ENCODE results near the gene FZD7. TPM values are rescaled to one million over a fixed set of nuclear protein-coding genes. Genes with fewer than 3 reads are reported as not detected.

The FZD7 gene
- total RNA-seq, 1 experiment from 2014 or later, result 41.4 TPM

DNA sequence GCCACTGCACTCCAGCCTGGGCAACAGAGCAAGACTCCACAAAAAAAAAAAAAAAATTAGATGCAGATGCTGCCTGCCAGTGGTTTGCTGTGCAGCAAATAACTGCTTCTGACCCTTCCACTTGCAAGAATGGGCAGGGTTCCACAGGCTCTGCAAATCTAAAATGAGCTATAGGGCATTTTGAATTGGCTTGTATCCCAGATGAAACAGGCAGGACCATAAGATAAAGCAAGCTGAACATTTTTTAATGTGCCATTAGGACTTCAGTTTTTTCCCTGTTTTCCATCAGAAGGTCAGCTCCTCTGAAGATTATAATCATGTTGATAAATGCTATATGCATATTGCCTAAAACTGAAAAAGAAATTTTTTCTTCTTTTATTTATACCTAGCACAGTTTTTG is 15.7 kb upstream of the FZD7 start:
- TF ChIP-seq, protein P1, sequence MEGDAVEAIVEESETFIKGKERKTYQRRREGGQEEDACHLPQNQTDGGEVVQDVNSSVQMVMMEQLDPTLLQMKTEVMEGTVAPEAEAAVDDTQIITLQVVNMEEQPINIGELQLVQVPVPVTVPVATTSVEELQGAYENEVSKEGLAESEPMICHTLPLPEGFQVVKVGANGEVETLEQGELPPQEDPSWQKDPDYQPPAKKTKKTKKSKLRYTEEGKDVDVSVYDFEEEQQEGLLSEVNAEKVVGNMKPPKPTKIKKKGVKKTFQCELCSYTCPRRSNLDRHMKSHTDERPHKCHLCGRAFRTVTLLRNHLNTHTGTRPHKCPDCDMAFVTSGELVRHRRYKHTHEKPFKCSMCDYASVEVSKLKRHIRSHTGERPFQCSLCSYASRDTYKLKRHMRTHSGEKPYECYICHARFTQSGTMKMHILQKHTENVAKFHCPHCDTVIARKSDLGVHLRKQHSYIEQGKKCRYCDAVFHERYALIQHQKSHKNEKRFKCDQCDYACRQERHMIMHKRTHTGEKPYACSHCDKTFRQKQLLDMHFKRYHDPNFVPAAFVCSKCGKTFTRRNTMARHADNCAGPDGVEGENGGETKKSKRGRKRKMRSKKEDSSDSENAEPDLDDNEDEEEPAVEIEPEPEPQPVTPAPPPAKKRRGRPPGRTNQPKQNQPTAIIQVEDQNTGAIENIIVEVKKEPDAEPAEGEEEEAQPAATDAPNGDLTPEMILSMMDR (IDR thresholded peaks at IDR 0.05; ENCODE audit: insufficient read depth in 1 of 2, low read depth in 1 of 2, low read length in 1 of 2, severe bottlenecking in 1 of 2, unreplicated experiment in 1 of 2), result no peak
- Mint-ChIP-seq H3K27ac (ENCODE audit: unreplicated experiment) (no peak overlapping the region), H3K27me3 (ENCODE audit: insufficient read depth, unreplicated experiment) (no peaks in the 10 kb centered on the region), H3K9me3 (ENCODE audit: unreplicated experiment) (no peaks in the 10 kb centered on the region), H3K36me3 (ENCODE audit: insufficient read depth, unreplicated experiment) (no peaks in the 10 kb centered on the region), H3K4me1 (ENCODE audit: low read depth, unreplicated experiment) (peaks cover 6% of the 10 kb centered on the region), H3K4me3 (ENCODE audit: unreplicated experiment) (no peak overlapping the region)
- H3K36me3 ChIP-seq (ENCODE audit: control insufficient read depth, insufficient read depth, low read length), result no peaks in the 10 kb centered on the region
- ChIA-PET CTCF (no interaction called here), POLR2A (no interaction called here)
- no TSS peak for BruUV-seq (replicated peaks)
- H3K27me3 ChIP-seq (replicated peaks; ENCODE audit: control insufficient read depth, insufficient read depth, low read length), result no peaks in the 10 kb centered on the region
- DNase-seq, result no peak
- H3K4me1 ChIP-seq, result no peaks in the 10 kb centered on the region
- no peaks in the 10 kb centered on the region for H3K9me3 ChIP-seq
- H3K4me3 ChIP-seq (ENCODE audit: low read depth, low read length), result no peak overlapping the region
- intact Hi-C loops (cut with micrococcal nuclease; ENCODE audit: unreplicated experiment), result no loop called here

DNA sequence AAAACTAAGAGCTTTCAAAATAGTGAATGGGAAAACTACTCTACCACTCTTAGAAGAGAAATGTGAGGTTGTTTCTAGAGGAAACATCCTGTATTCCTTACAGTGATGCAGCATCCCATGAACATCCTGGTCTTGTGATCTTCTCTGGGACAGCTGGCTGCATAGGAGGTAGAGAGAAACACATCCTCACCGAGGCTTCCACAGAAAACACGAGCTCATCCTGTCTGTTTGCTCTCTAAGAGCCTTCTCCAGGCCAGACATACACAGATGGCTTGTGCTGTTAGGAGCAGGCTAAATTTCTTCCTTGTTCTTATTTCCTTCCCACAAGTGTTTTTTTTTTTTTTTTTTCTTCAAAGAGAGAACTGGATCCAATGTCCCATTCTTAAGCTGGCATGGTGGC is 14.7 kb upstream of the FZD7 start:
- CTCF ChIA-PET, result no interaction called here
- Histone ChIP-seq H3K4me3 (ENCODE audit: low read depth, low read length) (no peak overlapping the region), H3K4me1 (no peaks in the 10 kb centered on the region), H3K9me3 (no peaks in the 10 kb centered on the region), H3K27me3 (replicated peaks; ENCODE audit: control insufficient read depth, insufficient read depth, low read length) (no peaks in the 10 kb centered on the region), H3K36me3 (ENCODE audit: control insufficient read depth, insufficient read depth, low read length) (no peaks in the 10 kb centered on the region)
- H3K27ac Mint-ChIP-seq (ENCODE audit: unreplicated experiment), result no peak overlapping the region
- TF ChIP-seq, protein P1 (IDR thresholded peaks at IDR 0.05; ENCODE audit: insufficient read depth in 1 of 2, low read depth in 1 of 2, low read length in 1 of 2, severe bottlenecking in 1 of 2, unreplicated experiment in 1 of 2), result no peak
- no peaks in the 10 kb centered on the region for H3K27me3 Mint-ChIP-seq (ENCODE audit: insufficient read depth, unreplicated experiment)
- H3K36me3 Mint-ChIP-seq (ENCODE audit: insufficient read depth, unreplicated experiment), result no peaks in the 10 kb centered on the region
- H3K4me1 Mint-ChIP-seq (ENCODE audit: low read depth, unreplicated experiment), result peaks cover 4% of the 10 kb centered on the region
- no peak for DNase-seq
- H3K9me3 Mint-ChIP-seq (ENCODE audit: unreplicated experiment), result no peaks in the 10 kb centered on the region
- no TSS peak for BruUV-seq (replicated peaks)
- H3K4me3 Mint-ChIP-seq (ENCODE audit: unreplicated experiment), result no peak overlapping the region
- POLR2A ChIA-PET, result no interaction called here
- intact Hi-C loops (cut with micrococcal nuclease; ENCODE audit: unreplicated experiment), result no loop called here

DNA sequence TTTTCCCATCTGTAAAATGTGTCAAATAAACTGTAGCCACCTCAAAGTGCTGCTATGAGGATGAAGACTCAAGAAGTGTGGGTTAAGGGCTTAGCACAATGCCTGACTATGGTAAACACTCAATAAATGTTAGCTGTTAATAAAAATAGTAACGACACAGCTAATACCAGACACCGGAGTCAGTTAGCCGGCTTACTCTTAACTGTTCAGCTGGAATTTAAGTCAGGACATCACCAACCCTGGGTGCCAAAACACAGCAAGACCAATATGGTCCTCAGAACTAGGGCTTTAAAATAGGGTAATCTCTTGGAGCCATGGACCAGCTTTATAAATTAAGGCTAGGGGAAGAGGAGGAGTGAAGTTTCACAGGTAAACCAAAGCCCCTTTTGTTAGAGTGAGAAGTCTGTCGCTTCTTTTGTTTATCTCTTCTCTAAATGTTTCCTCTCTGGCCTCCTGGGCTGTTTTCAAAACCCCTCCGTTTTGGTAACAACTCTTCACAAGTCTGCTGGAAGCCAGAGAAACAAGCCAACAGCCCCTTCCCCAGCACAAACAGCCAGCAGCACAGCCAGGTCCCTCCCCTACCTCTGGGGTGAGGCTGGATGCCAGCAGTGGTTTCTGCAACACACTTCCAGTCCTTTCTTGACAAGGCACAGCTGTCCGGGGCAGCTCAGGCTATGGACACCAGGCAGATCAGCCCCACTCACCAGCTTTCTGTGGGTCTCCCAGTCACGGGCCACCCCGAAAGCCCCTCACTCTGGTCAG is 13.8 kb upstream of the FZD7 start:
- H3K27me3 Mint-ChIP-seq (ENCODE audit: insufficient read depth, unreplicated experiment), result no peaks in the 10 kb centered on the region
- no peaks in the 10 kb centered on the region for H3K36me3 Mint-ChIP-seq (ENCODE audit: insufficient read depth, unreplicated experiment)
- CTCF ChIA-PET, result no interaction called here
- POLR2A ChIA-PET, result no interaction called here
- Histone ChIP-seq H3K27me3 (replicated peaks; ENCODE audit: control insufficient read depth, insufficient read depth, low read length) (no peaks in the 10 kb centered on the region), H3K4me1 (no peaks in the 10 kb centered on the region), H3K9me3 (no peaks in the 10 kb centered on the region), H3K4me3 (ENCODE audit: low read depth, low read length) (no peak overlapping the region), H3K36me3 (ENCODE audit: control insufficient read depth, insufficient read depth, low read length) (no peaks in the 10 kb centered on the region)
- no peak overlapping the region for H3K4me3 Mint-ChIP-seq (ENCODE audit: unreplicated experiment)
- DNase-seq, result no peak
- no peaks in the 10 kb centered on the region for H3K4me1 Mint-ChIP-seq (ENCODE audit: low read depth, unreplicated experiment)
- H3K27ac Mint-ChIP-seq (ENCODE audit: unreplicated experiment), result no peak overlapping the region
- no peaks in the 10 kb centered on the region for H3K9me3 Mint-ChIP-seq (ENCODE audit: unreplicated experiment)
- TF ChIP-seq, protein P1 (IDR thresholded peaks at IDR 0.05; ENCODE audit: insufficient read depth in 1 of 2, low read depth in 1 of 2, low read length in 1 of 2, severe bottlenecking in 1 of 2, unreplicated experiment in 1 of 2), result no peak
- intact Hi-C loops (cut with micrococcal nuclease; ENCODE audit: unreplicated experiment), result no loop called here
- BruUV-seq (replicated peaks), result no TSS peak

Data from Caco-2 (cell line).